ENCODE data around the gene VPS16.
A peak's percentile ranks its signal among the peaks of the same experiment; 100 is the strongest.

The VPS16 gene

DNA sequence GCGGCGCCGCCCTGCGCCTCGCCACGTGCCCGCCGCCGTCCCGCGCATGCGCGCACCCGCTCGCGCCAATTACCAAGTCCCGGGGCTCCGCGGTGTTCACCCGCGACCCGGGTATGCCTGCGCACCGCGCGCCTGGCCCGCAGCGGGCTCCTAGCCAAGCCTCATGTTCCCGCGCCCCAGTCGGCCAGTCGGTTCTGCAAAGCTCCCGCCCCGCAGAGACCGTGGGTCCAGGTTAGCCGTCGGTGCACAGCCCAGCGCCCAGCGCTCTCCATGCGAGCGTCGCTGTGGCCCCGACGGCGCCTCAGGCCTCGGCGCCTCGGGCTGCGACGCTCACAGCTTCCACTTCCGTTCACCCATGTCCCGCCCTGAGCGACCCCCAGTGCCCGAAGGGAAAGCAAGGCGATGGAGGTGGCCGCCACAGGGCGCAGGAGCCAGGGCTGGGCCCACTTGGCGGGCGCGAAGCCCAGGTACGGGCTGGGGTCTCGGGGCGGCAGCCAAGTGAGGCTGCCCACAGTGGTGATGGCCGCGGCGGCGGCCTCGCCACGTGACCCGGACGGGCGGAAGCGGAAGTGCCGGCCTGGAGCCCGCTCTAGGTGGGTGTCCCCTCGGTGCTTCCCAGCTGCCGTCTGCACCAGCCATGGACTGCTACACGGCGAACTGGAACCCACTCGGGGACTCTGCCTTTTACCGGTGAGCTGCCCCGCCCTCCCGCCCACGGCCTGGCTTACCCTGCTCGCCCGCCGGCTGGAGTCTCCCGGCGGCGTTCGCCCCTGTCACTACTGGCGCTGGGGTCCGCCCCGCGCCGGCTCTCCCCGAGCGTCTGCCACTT is at the start of gene VPS16, which contains the start of gene PCED1A:
Gene VPS16 (plus strand): TSS at position 608 of the 829 bp plus-strand sequence. CDS start 30 bp downstream, at position 638.
Gene PCED1A (minus strand): TSS at position 518 of the 829 bp plus-strand sequence. CDS start 743 bp downstream, outside the sequence.
- peak; percentile 74 to 81 for DNase-seq (ENCODE audit: low read depth in 2 of 2)

DNA sequence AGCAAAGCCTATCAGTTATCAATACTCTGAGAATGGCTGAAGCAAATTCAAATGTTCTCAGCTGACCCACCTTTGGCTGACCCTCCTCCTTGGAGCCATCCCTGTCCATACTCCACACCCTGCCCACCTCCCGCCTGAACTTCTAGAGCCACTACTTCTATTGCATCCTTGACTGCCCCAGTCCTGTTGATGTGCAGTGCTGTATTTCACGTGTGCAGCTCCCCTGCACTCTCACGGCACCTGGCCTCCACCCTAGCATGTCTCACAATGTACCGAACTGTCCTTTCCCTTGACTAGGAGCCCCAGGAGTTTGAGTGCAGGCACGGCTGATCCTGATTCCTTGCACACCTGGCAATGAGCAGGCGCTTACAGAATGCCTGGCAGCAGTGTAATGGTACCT is 47.1 kb upstream of the VPS16 start:
- no peak for DNase-seq (ENCODE audit: low read depth in 2 of 2)

DNA sequence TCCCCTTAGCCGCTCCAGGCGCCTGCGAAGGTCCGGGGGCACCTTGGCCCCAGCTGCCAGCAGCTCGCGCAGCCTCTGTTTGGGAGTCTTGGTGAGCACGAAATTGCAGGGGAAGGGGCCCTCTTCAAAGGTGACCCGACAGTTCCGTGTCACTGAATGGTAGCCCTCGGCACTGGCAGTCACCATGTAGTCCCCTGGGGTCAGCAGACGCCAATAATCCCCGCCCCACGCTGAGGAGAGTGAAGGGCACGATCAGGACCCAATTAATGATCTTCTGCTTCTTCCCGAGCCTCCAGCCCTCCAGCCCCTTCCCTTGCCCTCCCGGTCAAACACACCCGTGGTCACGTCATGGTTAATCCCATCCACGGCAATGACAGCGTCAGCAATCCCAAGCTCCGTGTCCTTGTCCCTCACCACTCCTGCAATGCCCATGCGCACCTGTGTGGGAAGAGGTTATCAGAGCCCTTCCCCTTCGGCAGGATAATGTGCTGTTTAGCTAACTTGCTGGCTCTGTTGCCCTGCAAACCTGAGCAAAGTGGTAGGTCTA is 46.3 kb upstream of the VPS16 start:
- DNase-seq (ENCODE audit: low read depth in 2 of 2), result no peak

DNA sequence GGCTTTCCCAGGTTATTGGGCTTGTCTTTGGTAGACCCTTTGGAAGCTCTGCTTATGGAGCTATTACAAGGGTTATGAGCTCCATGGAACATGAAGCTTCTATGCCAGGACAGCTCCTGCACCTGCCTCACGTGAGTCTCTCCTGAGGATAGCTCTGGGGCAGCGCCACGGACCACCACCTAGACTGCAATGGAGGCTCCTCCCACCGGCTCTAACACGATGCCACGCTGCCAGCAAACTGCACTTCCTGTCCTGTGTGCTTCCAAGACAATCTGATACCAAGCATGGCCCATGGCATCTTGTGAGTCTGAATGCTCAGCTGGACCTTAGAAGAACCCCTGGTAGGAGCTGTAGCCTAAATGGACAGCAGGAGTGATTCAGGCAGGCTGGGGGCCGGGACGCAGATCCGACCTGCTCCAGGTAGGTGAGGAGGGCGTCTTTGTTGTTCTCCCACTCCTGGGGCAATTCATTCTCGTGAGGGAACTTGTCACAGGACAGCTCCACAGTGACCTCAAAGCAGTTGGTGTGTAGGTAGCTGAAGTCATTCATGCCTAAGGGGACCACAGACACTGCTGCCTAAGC is 45.6 kb upstream of the VPS16 start:
- no peak for DNase-seq (ENCODE audit: low read depth in 2 of 2)

DNA sequence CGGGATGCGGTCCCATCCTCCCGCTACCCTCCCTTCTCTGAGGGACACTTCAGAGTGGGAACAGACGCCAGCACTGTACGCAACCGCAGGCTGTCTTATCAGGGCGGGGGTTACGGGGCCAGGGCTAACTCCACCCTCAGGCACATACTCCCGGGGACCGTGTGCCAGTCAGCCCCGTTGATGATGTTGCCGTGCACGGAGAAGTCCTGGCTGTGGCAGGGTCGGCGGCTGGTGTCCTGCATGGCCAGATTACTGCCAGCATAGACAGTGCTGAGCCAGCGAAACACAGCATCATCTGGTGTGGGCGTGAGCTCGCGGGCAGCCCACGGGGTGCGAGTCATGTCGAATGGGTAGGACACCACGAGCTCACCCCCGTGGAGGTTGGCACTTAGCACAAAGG is 45.1 kb upstream of the VPS16 start:
- DNase-seq (ENCODE audit: low read depth in 2 of 2), result no peak

DNA sequence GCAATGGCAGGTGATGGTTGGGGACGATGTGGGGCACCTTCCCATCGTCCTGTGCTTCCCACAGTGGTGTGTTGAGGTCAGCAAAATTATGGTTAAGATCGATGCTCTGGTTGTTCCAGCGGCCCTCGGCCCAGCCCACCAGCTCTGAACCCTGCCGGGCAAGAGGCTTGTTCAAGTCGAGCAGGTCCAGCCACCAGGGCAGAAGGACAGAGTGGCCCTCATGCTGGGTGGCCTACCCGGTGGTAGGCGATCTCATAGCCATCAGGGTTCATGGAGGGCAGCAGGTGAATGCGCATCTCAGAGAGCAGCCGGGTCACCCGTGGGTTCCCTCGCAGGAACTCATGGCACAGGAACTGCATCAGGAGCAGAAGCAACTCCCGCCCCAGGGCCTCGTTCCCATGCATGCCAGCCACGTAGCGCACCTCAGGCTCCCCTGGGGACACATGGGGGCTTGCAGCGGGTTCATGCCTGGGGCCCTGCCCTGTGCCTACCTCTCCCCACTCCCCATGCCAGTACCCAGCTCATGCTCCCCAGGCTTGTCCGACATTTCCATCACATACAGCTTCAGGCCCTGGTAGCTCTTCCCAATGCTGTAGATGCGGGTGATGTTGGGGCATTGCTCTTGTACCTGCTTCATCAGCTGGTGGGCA is 44.4 kb upstream of the VPS16 start:
- DNase-seq (ENCODE audit: low read depth in 2 of 2), result no peak

DNA sequence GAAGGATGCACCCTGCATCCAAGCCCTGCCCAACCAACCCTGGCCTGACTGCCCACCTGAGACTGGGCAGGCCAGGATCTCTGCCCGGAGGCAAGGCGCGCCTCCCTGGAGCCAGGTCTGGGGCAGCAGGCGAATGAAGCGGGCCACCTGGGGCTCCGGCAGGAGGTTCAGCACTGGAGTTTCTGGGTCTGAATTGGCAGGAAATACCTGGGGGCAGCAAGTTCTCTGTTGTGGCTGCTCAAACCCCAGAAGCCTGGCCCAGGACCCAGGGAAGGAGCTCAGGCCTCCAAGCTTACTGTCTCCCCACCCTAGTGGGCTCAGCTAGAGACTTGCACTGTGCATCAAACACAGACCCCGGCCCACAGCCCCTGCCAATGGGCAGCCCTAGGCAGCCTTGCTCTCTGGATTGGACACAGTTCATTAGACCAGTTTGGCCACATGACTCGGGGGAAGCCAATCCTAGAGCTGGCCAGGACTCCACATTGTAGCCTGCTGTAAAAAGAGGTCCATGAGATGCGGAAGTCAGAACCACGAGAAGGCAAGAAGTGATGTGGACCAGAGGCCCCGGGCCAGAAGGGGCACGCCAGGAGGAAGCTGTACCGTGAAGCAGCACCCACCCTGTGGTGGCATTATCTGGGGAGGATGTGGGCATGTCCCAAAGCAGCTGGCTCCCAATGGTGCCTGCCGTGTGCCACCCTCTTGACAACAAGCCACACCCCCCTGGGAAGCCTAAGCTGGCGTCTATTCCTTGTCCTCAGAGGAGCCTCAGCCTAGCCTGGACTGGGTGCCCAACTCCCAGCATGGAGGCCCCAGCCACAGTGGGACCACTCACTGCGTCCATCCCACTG is 43.2 kb upstream of the VPS16 start:
- DNase-seq (ENCODE audit: low read depth in 2 of 2), result no peak

DNA sequence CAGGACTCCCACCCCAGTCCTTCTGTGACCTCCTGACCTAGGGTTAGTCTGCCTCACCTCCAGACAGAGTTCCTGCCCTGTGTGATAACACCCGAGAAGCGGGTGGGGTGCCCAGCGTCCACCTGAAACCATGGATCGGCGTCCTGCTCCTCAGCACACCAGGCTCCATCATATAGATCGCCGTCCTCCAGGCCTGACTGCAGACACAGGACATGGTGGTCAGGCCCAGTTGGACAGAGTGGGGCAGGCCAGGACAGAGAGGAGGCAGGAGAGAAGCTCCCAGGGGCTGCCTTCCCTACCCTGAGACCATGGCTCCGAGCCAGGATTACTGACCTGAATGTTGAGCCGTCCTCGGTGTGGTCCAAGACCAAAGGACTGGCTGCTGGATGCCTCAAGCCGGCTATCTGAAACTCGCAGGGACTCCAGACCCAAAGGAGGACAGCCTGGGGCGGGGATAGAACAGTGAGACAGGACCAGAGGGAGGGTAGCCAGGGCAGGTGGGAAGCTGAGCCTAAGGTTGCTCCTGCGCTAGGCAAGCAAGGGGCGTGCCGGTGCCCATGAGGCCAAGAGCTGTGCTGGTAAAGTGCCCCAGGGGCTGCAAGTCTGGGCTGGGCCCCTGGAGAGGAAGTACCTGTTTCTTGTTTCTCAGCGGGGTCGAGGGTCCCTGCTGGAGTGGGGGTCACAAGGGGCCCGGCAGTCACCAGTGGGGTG is 42.3 kb upstream of the VPS16 start:
- no peak for DNase-seq (ENCODE audit: low read depth in 2 of 2)

DNA sequence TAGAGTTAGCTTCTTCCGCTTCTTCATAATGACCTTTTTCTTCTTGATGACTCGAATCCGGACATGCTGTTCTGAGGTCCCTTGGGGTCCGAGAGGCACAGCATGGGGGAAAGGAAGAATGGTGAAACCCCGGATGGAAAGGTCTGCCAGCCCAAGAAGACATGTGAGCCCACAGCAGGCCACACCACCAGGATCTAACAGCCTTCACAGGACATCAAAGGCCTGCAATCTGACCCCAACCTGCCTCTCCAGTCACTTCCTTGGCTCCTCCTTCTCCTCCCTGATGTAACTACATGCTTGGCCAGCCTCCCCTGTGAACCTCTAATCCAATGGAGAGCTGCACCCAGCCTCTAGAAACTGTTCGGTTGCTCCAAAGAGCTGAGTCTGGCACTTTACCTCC is 41.7 kb upstream of the VPS16 start:
- DNase-seq (ENCODE audit: low read depth in 2 of 2), result no peak

DNA sequence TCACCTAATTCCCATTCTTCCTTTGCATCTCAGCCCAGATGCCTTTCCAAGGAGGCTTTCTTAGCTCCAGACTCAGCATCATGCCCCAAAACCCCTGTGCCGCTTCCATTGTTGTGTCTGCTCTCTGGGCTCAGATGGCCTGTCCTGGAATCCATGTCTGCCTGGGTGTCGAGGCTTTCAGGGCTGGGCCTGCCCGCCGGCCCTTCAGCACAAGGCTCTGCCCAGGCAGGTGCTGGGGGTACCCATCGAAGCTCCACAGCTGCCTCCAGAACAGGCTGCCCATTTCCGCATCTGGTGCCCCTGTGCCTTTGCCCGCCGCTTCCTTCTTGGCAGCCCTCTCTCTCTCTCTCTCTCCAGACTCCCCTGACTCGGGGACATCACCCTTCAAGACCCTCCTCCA is 41.3 kb upstream of the VPS16 start:
- no peak for DNase-seq (ENCODE audit: low read depth in 2 of 2)

DNA sequence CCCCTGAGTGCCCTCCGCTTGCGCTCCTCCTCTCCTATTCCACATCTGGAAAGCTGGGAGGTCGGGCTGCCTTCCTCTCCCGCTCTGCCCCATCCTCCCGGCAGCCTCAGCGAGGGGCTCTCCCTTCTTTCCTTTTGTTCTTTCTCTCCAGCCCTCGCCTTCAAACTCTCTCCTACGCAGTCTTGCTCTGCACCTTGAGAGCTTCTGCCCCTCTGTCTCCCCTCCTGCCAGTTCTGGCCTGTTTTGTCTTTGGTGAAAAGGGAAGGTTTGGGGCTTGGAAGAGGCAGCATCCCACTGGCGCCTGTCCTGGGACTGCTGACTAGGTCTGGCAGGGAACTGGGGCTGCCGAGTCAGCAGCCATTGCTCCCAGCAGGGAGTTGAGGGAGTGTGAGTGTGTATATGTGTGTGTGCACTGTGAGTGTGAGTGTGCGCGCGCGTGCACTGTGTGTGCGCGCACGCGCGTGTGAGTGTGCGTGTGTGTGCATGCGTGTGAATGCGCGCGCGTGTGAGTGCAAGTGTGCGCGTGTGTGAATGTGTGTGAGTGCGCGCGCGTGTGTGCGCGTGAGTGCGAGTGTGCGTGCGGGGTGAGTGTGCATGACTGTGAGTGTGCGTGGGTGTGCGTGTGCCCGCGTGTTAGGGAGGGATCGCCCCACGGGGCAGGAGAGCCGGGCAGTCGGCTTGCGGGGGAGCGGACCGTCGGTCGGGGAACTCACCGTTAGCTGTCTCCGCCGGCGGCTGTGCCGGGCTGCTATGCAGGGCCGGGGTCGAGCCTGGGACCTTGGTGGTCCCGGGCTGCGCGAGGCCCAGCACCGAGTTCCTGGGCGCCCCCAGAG is 40.6 kb upstream of the VPS16 start:
- DNase-seq (ENCODE audit: low read depth in 2 of 2), result no peak

DNA sequence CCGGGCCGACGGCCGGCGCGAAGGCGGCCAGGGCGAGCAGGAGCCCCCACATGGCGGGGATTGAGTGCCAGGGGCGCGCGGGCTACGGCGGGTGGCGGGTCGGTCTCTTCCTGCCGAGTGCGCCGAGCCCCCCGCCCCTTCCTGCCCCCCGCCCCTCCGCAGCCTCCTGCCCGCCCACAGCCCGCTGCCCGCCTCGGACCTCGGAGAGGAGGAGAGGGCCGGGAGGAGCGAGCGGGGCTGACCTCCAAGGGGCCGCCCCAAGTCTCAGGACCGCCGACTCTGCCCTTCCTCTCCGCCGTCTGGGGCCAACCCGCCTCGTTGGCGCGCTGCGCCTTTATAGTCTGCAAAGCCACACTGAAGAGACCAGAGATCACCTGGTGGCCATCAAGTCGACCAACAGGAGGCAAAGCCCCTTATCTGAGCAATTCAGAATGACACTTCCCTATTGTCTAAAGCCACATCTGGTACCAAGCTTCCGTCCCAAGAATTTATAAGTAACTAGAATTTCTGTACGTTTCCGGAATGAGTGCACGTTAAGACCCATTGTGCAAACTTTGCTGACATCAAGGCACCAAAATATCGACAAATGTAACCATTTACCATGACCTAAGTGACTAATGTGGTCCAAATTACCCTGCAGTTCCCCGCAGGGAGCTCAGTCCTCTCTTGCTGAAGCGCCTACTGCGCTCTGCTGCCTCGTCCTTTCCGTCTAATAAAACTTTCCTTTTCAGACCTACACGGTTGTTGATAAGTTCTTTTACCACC is 39.8 kb upstream of the VPS16 start, which contains the start of gene CPXM1:
Gene CPXM1 (minus strand): TSS at position 107 of the 765 bp plus-strand sequence. CDS start 55 bp downstream, at position 52.
- DNase-seq (ENCODE audit: low read depth in 2 of 2), result no peak

DNA sequence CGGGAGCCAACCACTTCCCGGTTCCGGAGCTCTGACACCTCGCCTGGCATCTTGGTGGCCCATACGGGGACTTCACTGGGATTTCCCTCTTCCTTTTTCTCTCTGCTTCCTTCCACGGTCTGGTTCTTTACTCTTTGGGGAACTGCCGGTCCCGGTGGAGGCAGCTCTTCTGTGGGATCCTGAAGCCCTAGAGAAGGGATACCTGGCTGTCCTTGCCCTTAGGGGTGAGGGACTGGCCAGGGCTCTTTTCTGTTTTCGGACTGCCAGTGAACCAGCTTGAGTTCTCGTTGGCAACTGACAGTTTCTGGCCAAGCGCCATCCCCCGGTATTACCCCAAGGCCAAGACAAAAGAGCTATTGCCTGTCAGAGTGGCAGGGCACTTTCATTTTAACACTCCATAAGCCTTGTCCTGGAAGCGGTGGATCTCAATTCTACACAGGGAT is 39.2 kb upstream of the VPS16 start:
- no peak for DNase-seq (ENCODE audit: low read depth in 2 of 2)

DNA sequence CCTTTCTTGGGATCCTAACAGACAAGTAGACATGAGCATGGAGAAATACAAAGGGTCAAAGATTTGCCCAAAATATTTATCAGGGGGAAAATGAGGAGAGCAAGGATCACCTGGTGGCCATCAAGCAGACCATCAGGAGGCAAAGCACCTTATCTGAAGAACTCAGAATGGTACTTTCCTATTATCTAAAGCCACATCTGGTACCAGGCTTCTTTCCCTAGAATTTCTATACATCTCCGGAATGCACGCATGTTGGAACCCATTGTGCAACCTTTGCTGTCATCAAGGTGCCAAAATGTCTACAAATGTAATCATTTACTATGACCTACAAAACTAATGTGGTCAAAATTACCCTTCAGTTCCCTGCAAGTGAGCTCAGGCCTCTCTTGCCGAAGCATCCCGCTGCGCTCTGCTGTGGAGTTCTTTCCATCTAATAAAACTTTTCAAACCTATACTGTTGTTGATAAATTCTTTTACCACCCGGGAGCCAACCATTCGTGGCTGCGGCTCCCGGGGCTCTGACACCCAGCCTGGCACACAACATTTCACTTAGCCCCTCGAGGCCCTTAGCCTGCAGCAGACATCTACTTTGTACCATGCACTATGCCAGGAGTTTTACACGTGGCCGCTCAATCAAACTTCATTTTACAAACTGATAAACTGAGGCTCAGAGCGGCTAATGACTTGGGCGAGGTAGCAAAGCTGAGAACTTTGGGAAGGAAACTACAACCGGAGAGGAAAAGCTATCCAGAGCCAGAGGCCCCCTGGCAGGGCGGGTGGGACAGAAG is 36.3 kb upstream of the VPS16 start:
- no peak for DNase-seq (ENCODE audit: low read depth in 2 of 2)

DNA sequence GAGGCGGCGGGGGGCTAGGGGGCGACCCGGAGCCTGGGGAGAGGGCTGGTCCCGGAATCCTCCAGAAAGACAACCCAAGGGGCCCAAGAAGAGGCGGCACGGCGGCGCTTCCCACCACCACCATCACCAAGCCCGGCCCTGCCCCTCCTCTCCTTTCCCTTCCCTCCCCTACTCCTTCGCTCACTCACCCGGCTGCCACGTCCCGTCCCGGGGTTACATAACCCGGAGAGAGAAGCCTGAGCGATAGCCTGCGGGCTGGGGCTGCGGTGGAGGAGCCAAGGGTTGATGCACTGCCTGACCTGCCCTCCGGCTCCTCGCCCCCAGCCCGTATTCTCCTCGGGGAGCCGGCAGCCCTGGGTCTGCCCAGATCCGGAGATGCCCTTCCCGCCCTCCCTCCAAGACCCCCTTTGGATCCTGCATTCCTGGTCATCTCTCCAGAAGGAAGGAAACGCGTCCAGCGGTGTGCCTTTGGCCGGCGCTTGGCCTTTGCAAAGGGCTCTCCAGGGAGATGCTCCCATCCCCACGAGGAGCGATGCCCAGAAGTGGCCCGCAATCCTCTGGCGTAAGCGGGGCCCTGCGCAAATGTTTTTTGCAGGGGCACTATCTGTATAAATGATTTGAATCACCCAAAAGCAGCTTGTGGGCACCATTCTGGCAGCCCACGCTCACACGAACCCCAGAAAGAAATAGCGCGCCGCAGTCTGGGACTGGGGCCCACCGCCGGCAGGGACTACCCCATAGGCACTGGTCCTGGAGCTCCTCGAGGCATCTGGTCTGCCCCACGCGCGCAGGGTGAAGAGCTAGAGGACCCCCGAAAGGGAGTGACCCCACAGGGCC is 35.5 kb upstream of the VPS16 start:
- no peak for DNase-seq (ENCODE audit: low read depth in 2 of 2)

DNA sequence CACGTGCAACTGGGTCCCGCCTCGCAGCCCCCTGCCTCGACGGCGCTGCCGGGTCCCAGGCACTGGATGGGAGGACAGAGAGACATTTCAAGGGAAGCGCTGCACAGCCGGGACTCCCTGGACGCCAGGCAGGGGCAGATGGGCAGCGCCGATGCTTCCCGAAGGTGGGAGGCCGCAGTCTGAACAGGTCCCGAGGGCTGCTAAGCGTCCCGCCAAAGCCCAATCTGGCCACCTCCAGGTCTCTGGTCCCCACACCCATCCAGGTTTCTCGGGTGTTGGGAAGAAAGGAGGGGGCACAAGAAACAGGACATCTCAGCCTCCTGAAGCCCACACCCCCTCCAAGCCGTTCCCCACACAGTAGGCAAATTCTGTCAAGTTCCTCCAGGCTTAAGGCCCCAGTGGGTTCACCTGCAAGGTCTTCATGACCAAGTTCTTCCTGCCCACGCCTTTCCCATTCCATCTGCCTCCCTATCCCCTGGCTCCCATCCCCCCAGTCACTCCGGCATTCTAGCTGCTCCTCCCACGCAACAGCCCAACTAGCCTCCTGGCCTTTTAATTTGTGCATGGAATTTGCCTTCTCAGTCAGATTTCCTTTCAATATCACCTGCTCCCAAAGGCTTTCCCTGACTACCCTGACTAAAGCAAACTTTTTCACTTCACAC is 34.7 kb upstream of the VPS16 start:
- DNase-seq (ENCODE audit: low read depth in 2 of 2), result no peak

DNA sequence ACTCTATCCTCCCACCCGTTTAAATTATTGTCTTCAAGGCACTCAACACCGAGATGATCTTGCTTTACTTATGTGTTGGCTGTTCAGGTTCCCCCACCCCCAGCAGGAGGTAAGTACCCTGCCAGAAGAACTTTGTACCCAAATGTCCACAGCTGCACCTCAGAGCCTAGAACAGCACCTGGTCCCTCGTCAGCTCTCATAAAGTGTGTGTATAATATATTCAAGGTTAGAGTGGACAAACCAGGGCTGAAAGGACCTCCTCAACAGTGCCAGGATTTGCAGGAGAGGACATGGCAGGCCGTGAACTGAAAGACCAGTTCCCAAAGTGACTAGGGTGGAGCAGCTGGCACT is 34.2 kb upstream of the VPS16 start:
- DNase-seq (ENCODE audit: low read depth in 2 of 2), result no peak

Measured in activated CD8-positive, alpha-beta memory T cell treated with anti-CD3 and anti-CD28 coated beads for 4 hours (primary cell).